ENCODE data around the gene MBOAT2.

The MBOAT2 gene

DNA sequence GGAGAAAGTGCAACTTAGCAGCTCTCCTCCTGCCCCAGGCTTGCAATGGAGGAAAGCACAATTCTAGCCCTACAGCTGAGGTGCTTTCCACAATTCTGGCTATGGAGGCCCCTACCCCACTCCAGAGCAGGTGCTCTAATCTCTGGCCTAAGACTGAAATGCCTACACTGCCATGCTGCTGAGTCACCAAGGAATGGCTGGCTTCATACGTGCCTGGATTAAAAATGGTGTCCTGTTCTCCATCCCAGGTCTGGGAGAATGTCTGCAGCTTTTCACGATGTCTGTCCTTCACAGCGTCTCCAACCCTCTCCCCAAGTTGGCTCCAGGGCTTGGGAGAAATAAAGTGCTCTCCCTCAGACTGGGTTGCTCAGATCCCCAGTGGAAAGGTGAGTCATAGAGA lies 48.5 kb downstream of the MBOAT2 start:
- Histone ChIP-seq H2AFZ (ENCODE audit: low read depth) (no peak overlapping the region), H4K20me1 (ENCODE audit: insufficient read depth) (no peaks in the 10 kb centered on the region), H3K9ac (no peak overlapping the region), H3K4me2 (no peak overlapping the region), H3K4me1 (ENCODE audit: low read depth, poor library complexity, severe bottlenecking) (no peaks in the 10 kb centered on the region), H3K27ac (no peak overlapping the region), H3K79me2 (ENCODE audit: insufficient read depth, low read depth) (no peaks in the 10 kb centered on the region), H3K4me3 (IDR thresholded peaks at IDR 0.05; ENCODE audit: insufficient read depth, low read depth, low read length) (no peak overlapping the region), H3K36me3 (ENCODE audit: insufficient read depth) (no peaks in the 10 kb centered on the region), H3K27me3 (ENCODE audit: insufficient read depth, low read depth) (no peaks in the 10 kb centered on the region)
- TF ChIP-seq, protein P1, sequence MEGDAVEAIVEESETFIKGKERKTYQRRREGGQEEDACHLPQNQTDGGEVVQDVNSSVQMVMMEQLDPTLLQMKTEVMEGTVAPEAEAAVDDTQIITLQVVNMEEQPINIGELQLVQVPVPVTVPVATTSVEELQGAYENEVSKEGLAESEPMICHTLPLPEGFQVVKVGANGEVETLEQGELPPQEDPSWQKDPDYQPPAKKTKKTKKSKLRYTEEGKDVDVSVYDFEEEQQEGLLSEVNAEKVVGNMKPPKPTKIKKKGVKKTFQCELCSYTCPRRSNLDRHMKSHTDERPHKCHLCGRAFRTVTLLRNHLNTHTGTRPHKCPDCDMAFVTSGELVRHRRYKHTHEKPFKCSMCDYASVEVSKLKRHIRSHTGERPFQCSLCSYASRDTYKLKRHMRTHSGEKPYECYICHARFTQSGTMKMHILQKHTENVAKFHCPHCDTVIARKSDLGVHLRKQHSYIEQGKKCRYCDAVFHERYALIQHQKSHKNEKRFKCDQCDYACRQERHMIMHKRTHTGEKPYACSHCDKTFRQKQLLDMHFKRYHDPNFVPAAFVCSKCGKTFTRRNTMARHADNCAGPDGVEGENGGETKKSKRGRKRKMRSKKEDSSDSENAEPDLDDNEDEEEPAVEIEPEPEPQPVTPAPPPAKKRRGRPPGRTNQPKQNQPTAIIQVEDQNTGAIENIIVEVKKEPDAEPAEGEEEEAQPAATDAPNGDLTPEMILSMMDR (conservative IDR thresholded peaks at IDR 0.05; ENCODE audit: low read depth, low read length): no peak

DNA sequence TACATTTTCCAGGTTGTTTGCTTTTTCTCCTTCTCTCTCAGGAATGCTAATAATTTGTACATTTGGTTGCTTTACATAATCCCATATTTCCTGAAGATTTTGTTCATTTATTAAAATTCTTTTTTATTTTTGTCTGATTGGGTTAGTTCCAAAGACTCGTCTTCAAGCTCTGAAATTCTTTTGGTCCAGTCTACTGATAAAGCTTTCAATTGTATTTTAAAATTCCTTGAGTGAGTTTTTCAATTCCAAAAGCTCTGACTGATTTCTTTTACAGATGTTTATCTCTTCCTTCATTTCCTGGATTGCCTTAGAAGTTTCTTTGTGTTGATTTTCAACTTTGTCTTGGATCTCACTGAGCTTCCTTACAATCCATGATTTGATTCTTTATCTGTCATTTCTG lies 50.0 kb downstream of the MBOAT2 start:
- Histone ChIP-seq H3K4me3 (IDR thresholded peaks at IDR 0.05; ENCODE audit: insufficient read depth, low read depth, low read length) (no peak overlapping the region), H2AFZ (ENCODE audit: low read depth) (no peak overlapping the region), H3K27me3 (ENCODE audit: insufficient read depth, low read depth) (no peaks in the 10 kb centered on the region), H4K20me1 (ENCODE audit: insufficient read depth) (no peaks in the 10 kb centered on the region), H3K4me2 (no peak overlapping the region), H3K27ac (no peak overlapping the region), H3K9ac (no peak overlapping the region), H3K4me1 (ENCODE audit: low read depth, poor library complexity, severe bottlenecking) (no peaks in the 10 kb centered on the region), H3K79me2 (ENCODE audit: insufficient read depth, low read depth) (no peaks in the 10 kb centered on the region), H3K36me3 (ENCODE audit: insufficient read depth) (no peaks in the 10 kb centered on the region)
- TF ChIP-seq, protein P1 (conservative IDR thresholded peaks at IDR 0.05; ENCODE audit: low read depth, low read length): no peak

DNA sequence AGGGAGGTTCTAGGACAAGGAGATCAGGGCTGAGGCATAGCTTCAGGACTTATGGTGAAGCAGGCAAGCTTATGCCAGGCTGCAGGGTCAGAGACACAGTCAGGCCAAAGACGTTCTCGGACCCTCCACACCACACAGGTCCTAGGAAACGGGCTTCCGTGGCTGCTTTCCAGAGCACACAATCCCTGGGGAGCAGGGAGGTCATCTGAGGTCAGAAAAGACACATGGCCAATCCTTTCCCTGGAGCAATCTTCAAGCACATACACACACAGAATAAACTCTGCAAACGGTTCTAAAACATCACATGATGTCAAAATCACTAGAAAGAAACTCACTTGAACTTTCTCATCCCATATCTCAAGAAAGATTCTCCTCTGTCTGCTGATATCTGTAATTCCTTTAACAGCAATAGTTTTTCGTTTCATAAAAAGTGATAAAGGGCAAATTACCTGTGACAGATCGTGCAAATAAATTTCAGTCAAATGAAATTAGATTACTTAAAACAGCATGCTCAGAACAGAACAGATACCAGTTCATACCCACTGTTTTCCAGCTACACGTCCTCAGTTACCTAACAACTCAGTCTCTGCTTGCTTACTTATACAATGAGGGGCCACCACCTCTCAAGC lies 63.9 kb downstream of the MBOAT2 start:
- Histone ChIP-seq H4K20me1 (ENCODE audit: insufficient read depth) (no peaks in the 10 kb centered on the region), H3K27me3 (ENCODE audit: insufficient read depth, low read depth) (no peaks in the 10 kb centered on the region), H3K4me1 (ENCODE audit: low read depth, poor library complexity, severe bottlenecking) (no peaks in the 10 kb centered on the region), H2AFZ (ENCODE audit: low read depth) (no peak overlapping the region), H3K36me3 (ENCODE audit: insufficient read depth) (no peaks in the 10 kb centered on the region), H3K79me2 (ENCODE audit: insufficient read depth, low read depth) (no peaks in the 10 kb centered on the region), H3K4me3 (IDR thresholded peaks at IDR 0.05; ENCODE audit: insufficient read depth, low read depth, low read length) (no peak overlapping the region), H3K27ac (no peak overlapping the region), H3K4me2 (no peak overlapping the region), H3K9ac (no peak overlapping the region)
- TF ChIP-seq, protein P1 (conservative IDR thresholded peaks at IDR 0.05; ENCODE audit: low read depth, low read length): no peak

DNA sequence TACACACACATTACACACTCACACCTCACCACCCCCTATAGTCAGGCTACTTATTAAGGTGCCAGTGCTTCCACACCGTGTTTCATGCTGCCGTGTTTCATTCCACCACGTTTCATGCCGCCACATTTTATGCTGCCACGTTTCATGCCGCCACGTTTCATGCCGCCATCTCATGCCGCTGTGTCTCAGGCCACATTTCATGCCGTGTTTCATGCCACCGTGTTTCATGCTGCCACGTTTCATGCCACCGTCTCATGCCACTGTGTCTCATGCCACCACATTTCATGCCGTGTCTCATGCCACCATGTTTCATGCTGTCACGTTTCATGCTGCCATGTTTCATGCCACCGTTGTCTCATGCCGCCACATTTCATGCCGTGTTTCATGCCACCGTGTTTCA lies 65.1 kb downstream of the MBOAT2 start:
- H3K9ac ChIP-seq: no peak overlapping the region
- H3K79me2 ChIP-seq (ENCODE audit: insufficient read depth, low read depth): no peaks in the 10 kb centered on the region
- no peak overlapping the region for H3K27ac ChIP-seq
- no peak overlapping the region for H2AFZ ChIP-seq (ENCODE audit: low read depth)
- no peaks in the 10 kb centered on the region for H4K20me1 ChIP-seq (ENCODE audit: insufficient read depth)
- no peaks in the 10 kb centered on the region for H3K4me1 ChIP-seq (ENCODE audit: low read depth, poor library complexity, severe bottlenecking)
- TF ChIP-seq, protein P1 (conservative IDR thresholded peaks at IDR 0.05; ENCODE audit: low read depth, low read length): no peak
- H3K4me3 ChIP-seq (IDR thresholded peaks at IDR 0.05; ENCODE audit: insufficient read depth, low read depth, low read length): no peak overlapping the region
- no peaks in the 10 kb centered on the region for H3K36me3 ChIP-seq (ENCODE audit: insufficient read depth)
- H3K4me2 ChIP-seq: no peak overlapping the region
- H3K27me3 ChIP-seq (ENCODE audit: insufficient read depth, low read depth): no peaks in the 10 kb centered on the region

Measured in KMS-11 (cell line).